ENCODE data around the gene PHOSPHO2. TPM values are rescaled to one million over a fixed set of nuclear protein-coding genes. Genes with fewer than 3 reads are reported as not detected.
"Not testable (repeated sequence)": the region's sequence is repeated elsewhere in the genome, so short reads cannot be mapped to it uniquely, and the experiment has no call there.

The PHOSPHO2 gene
- total RNA-seq, 2 experiments from 2014 or later = 4.5 to 6.5 TPM

- H3K4me3 Mint-ChIP-seq = no peak overlapping the region
- no peak for ATAC-seq (ENCODE audit: poor library complexity)
Observed at GRCh38 chr2:169683425-169684134, 10.7 kb upstream of the PHOSPHO2 start.

GRCh38 chr2:169684135-169684565, 10.1 kb upstream of the PHOSPHO2 start:
- H3K4me3 Mint-ChIP-seq = no peak overlapping the region
- TF ChIP-seq CTCF (IDR thresholded peaks at IDR 0.05) = no peak
- Histone ChIP-seq H3K9me3 (ENCODE audit: control insufficient read depth in 1 of 2, insufficient read depth in 1 of 2, low read length in 2 of 2) (peaks cover 0 to 4% of the 10 kb centered on the region in 2 experiments), H3K27me3 (ENCODE audit: control insufficient read depth in 1 of 2, insufficient read depth in 2 of 2, low read length in 2 of 2) (no peaks in the 10 kb centered on the region), H3K4me3 (ENCODE audit: low read length) (no peak overlapping the region), H3K36me3 (ENCODE audit: insufficient read depth, low read length) (no peaks in the 10 kb centered on the region), H3K27ac (ENCODE audit: low read depth in 1 of 2, low read length in 2 of 2) (no peak overlapping the region), H3K4me1 (ENCODE audit: insufficient read depth, low read length) (no peaks in the 10 kb centered on the region)
- ChIA-PET POLR2A (interaction anchor here (0.6 kb wide), 1 partner anchor 995 kb away, joined by 3 read pairs; no protein-coding TSS in a partner anchor), CTCF (no interaction called here)
- H3K4me1 Mint-ChIP-seq (ENCODE audit: low read depth) = no peaks in the 10 kb centered on the region
- DNase-seq = no peak
- intact Hi-C loops (cut with DNase I, micrococcal nuclease) = no loop called here
- no peak for ATAC-seq (ENCODE audit: poor library complexity)
- no peak overlapping the region for H3K27ac Mint-ChIP-seq
- no peaks in the 10 kb centered on the region for H3K9me3 Mint-ChIP-seq
- H3K36me3 Mint-ChIP-seq (ENCODE audit: low read depth) = no peaks in the 10 kb centered on the region
- no peaks in the 10 kb centered on the region for H3K27me3 Mint-ChIP-seq

More at GRCh38 chr2:169683425-169684134, 10.7 kb upstream of the PHOSPHO2 start:
- Mint-ChIP-seq H3K36me3 (ENCODE audit: low read depth) (no peaks in the 10 kb centered on the region), H3K27ac (no peak overlapping the region), H3K4me1 (ENCODE audit: low read depth) (no peaks in the 10 kb centered on the region), H3K9me3 (no peaks in the 10 kb centered on the region), H3K27me3 (no peaks in the 10 kb centered on the region)
- POLR2A ChIA-PET = interaction anchor here (0.6 kb wide), 1 partner anchor 995 kb away, joined by 3 read pairs; no protein-coding TSS in a partner anchor
- TF ChIP-seq CTCF (IDR thresholded peaks at IDR 0.05) = no peak
- no peak overlapping the region for H3K4me3 ChIP-seq (ENCODE audit: low read length)
- intact Hi-C loops (cut with DNase I, micrococcal nuclease) = no loop called here
- H3K27ac ChIP-seq (ENCODE audit: low read depth in 1 of 2, low read length in 2 of 2) = no peak overlapping the region
- H3K27me3 ChIP-seq (ENCODE audit: control insufficient read depth in 1 of 2, insufficient read depth in 2 of 2, low read length in 2 of 2) = no peaks in the 10 kb centered on the region
- CTCF ChIA-PET = no interaction called here
- peaks cover 0 to 4% of the 10 kb centered on the region in 2 experiments for H3K9me3 ChIP-seq (ENCODE audit: control insufficient read depth in 1 of 2, insufficient read depth in 1 of 2, low read length in 2 of 2)
- H3K36me3 ChIP-seq (ENCODE audit: insufficient read depth, low read length) = no peaks in the 10 kb centered on the region
- DNase-seq = peak in 1 of 14 experiments; percentile 26
- H3K4me1 ChIP-seq (ENCODE audit: insufficient read depth, low read length) = no peaks in the 10 kb centered on the region

GRCh38 chr2:169684712-169685111, 9.6 kb upstream of the PHOSPHO2 start:
- POLR2A ChIA-PET; CTCF ChIA-PET; DNase-seq; ATAC-seq (ENCODE audit: poor library complexity); H3K27ac ChIP-seq (ENCODE audit: low read depth in 1 of 2, low read length in 2 of 2); H3K27me3 Mint-ChIP-seq; H3K4me1 ChIP-seq (ENCODE audit: insufficient read depth, low read length); H3K9me3 Mint-ChIP-seq; H3K4me3 ChIP-seq (ENCODE audit: low read length); H3K27me3 ChIP-seq (ENCODE audit: control insufficient read depth in 1 of 2, insufficient read depth in 2 of 2, low read length in 2 of 2); H3K4me1 Mint-ChIP-seq (ENCODE audit: low read depth); H3K36me3 ChIP-seq (ENCODE audit: insufficient read depth, low read length); H3K9me3 ChIP-seq (ENCODE audit: control insufficient read depth in 1 of 2, insufficient read depth in 1 of 2, low read length in 2 of 2); H3K4me3 Mint-ChIP-seq; intact Hi-C loops (cut with DNase I, micrococcal nuclease); H3K27ac Mint-ChIP-seq; H3K36me3 Mint-ChIP-seq (ENCODE audit: low read depth): not testable (repeated sequence)

- H3K4me3 Mint-ChIP-seq; CTCF ChIA-PET; H3K4me1 ChIP-seq (ENCODE audit: insufficient read depth, low read length); POLR2A ChIA-PET; H3K27me3 ChIP-seq (ENCODE audit: control insufficient read depth in 1 of 2, insufficient read depth in 2 of 2, low read length in 2 of 2); H3K9me3 Mint-ChIP-seq; H3K4me3 ChIP-seq (ENCODE audit: low read length); H3K27me3 Mint-ChIP-seq; H3K9me3 ChIP-seq (ENCODE audit: control insufficient read depth in 1 of 2, insufficient read depth in 1 of 2, low read length in 2 of 2); ATAC-seq (ENCODE audit: poor library complexity); DNase-seq; H3K27ac ChIP-seq (ENCODE audit: low read depth in 1 of 2, low read length in 2 of 2); H3K27ac Mint-ChIP-seq; intact Hi-C loops (cut with DNase I, micrococcal nuclease); H3K36me3 ChIP-seq (ENCODE audit: insufficient read depth, low read length); H3K36me3 Mint-ChIP-seq (ENCODE audit: low read depth); H3K4me1 Mint-ChIP-seq (ENCODE audit: low read depth): not testable (repeated sequence)
Observed at GRCh38 chr2:169686825-169687224, 7.4 kb upstream of the PHOSPHO2 start.

- ATAC-seq (ENCODE audit: poor library complexity); H3K9me3 Mint-ChIP-seq; H3K27me3 ChIP-seq (ENCODE audit: control insufficient read depth in 1 of 2, insufficient read depth in 2 of 2, low read length in 2 of 2); H3K4me1 ChIP-seq (ENCODE audit: insufficient read depth, low read length); H3K27ac ChIP-seq (ENCODE audit: low read depth in 1 of 2, low read length in 2 of 2); H3K27ac Mint-ChIP-seq; H3K9me3 ChIP-seq (ENCODE audit: control insufficient read depth in 1 of 2, insufficient read depth in 1 of 2, low read length in 2 of 2); POLR2A ChIA-PET; H3K36me3 Mint-ChIP-seq (ENCODE audit: low read depth); H3K4me3 Mint-ChIP-seq; H3K4me3 ChIP-seq (ENCODE audit: low read length); H3K36me3 ChIP-seq (ENCODE audit: insufficient read depth, low read length); H3K4me1 Mint-ChIP-seq (ENCODE audit: low read depth); H3K27me3 Mint-ChIP-seq; DNase-seq; intact Hi-C loops (cut with DNase I, micrococcal nuclease); CTCF ChIA-PET: not testable (repeated sequence)
Observed at GRCh38 chr2:169687943-169688342, 6.3 kb upstream of the PHOSPHO2 start.

Measured in CD4-positive, alpha-beta T cell (primary cell).